ENCODE data around the gene KCND2.

KCND2 gene

GRCh38 chr7:120550494-120551048 is 277.6 kb downstream of the KCND2 start:
- no peaks in the 10 kb centered on the region for H3K36me3 ChIP-seq (replicated peaks in 1 of 2; ENCODE audit: control insufficient read depth in 2 of 2, insufficient read depth in 2 of 2, low read length in 2 of 2)
- no CpG with 5 or more reads among the region's 1 CpG for WGBS, 2 donors (ENCODE audit: extremely low coverage in 2 of 2, insufficient read length in 2 of 2, insufficient replicate concordance in 1 of 2)
- no peaks in the 10 kb centered on the region for H3K79me1 ChIP-seq (ENCODE audit: low read depth, low read length)
- H3K9ac ChIP-seq (ENCODE audit: low read depth, low read length, poor library complexity) = no peak overlapping the region
- H3K18ac ChIP-seq (ENCODE audit: low read length) = no peak overlapping the region
- H3K4ac ChIP-seq (ENCODE audit: low read length) = no peak overlapping the region
- H2BK12ac ChIP-seq (ENCODE audit: low read length) = no peak overlapping the region
- H3K4me1 ChIP-seq (ENCODE audit: control insufficient read depth in 2 of 2, insufficient read depth in 1 of 2, low read depth in 1 of 2, low read length in 2 of 2) = peaks cover 0 to 5% of the 10 kb centered on the region in 2 donors
- no peak overlapping the region for H4K91ac ChIP-seq (ENCODE audit: low read depth, low read length, poor library complexity)
- no peak overlapping the region for H2AK5ac ChIP-seq (ENCODE audit: low read depth, low read length)
- no peak overlapping the region for H2BK5ac ChIP-seq (ENCODE audit: low read length)
- no peak overlapping the region for H3K27ac ChIP-seq (replicated peaks; ENCODE audit: low read length)
- no peaks in the 10 kb centered on the region for H3K27me3 ChIP-seq (ENCODE audit: control insufficient read depth in 3 of 3, insufficient read depth in 3 of 3, low read depth in 1 of 3, low read length in 3 of 3)
- no peaks in the 10 kb centered on the region for H3K9me3 ChIP-seq (replicated peaks in 1 of 2; ENCODE audit: control insufficient read depth in 2 of 2, insufficient read depth in 1 of 2, low read depth in 1 of 2, low read length in 2 of 2)
- no peak for DNase-seq (ENCODE audit: low spot score)
- no peak overlapping the region for H4K8ac ChIP-seq (ENCODE audit: low read depth, low read length)
- no peak overlapping the region for H3K4me3 ChIP-seq (ENCODE audit: low read length in 2 of 2)
- H2BK120ac ChIP-seq (ENCODE audit: low read depth, low read length) = no peak overlapping the region
- no peak overlapping the region for H3K4me2 ChIP-seq (ENCODE audit: insufficient read depth, low read length, poor library complexity, severe bottlenecking)
- no peak overlapping the region for H3K14ac ChIP-seq (ENCODE audit: low read length)
- H3K23ac ChIP-seq (ENCODE audit: low read depth, low read length, poor library complexity) = no peak overlapping the region
- H2AFZ ChIP-seq (ENCODE audit: low read length) = peak overlapping the region; percentile 6
- H2BK15ac ChIP-seq (ENCODE audit: low read length) = no peak overlapping the region

- Histone ChIP-seq H3K14ac (ENCODE audit: low read length) (no peak overlapping the region), H3K4me3 (ENCODE audit: low read length in 2 of 2) (no peak overlapping the region), H3K23ac (ENCODE audit: low read depth, low read length, poor library complexity) (no peak overlapping the region), H3K4me1 (ENCODE audit: control insufficient read depth in 2 of 2, insufficient read depth in 1 of 2, low read depth in 1 of 2, low read length in 2 of 2) (peaks cover 0 to 5% of the 10 kb centered on the region in 2 donors), H4K91ac (ENCODE audit: low read depth, low read length, poor library complexity) (no peak overlapping the region), H3K27me3 (ENCODE audit: control insufficient read depth in 3 of 3, insufficient read depth in 3 of 3, low read depth in 1 of 3, low read length in 3 of 3) (no peaks in the 10 kb centered on the region), H3K9ac (ENCODE audit: low read depth, low read length, poor library complexity) (no peak overlapping the region), H3K18ac (ENCODE audit: low read length) (no peak overlapping the region), H3K27ac (replicated peaks; ENCODE audit: low read length) (no peak overlapping the region), H3K9me3 (replicated peaks in 1 of 2; ENCODE audit: control insufficient read depth in 2 of 2, insufficient read depth in 1 of 2, low read depth in 1 of 2, low read length in 2 of 2) (no peaks in the 10 kb centered on the region), H3K4ac (ENCODE audit: low read length) (no peak overlapping the region), H2BK12ac (ENCODE audit: low read length) (no peak overlapping the region), H2BK5ac (ENCODE audit: low read length) (no peak overlapping the region), H3K36me3 (replicated peaks in 1 of 2; ENCODE audit: control insufficient read depth in 2 of 2, insufficient read depth in 2 of 2, low read length in 2 of 2) (no peaks in the 10 kb centered on the region), H2BK15ac (ENCODE audit: low read length) (no peak overlapping the region), H2AFZ (ENCODE audit: low read length) (no peak overlapping the region), H2BK120ac (ENCODE audit: low read depth, low read length) (no peak overlapping the region), H3K4me2 (ENCODE audit: insufficient read depth, low read length, poor library complexity, severe bottlenecking) (no peak overlapping the region), H2AK5ac (ENCODE audit: low read depth, low read length) (no peak overlapping the region), H4K8ac (ENCODE audit: low read depth, low read length) (no peak overlapping the region), H3K79me1 (ENCODE audit: low read depth, low read length) (no peaks in the 10 kb centered on the region)
- DNase-seq (ENCODE audit: low spot score) = no peak
- WGBS, 2 donors (ENCODE audit: extremely low coverage in 2 of 2, insufficient read length in 2 of 2, insufficient replicate concordance in 1 of 2) = no CpG with 5 or more reads among the region's 1 CpG
Observed at GRCh38 chr7:120553491-120553890, 280.5 kb downstream of the KCND2 start.

GRCh38 chr7:120554960-120555571 is 282.1 kb downstream of the KCND2 start:
- H2AK5ac ChIP-seq (ENCODE audit: low read depth, low read length) = no peak overlapping the region
- no peak overlapping the region for H3K9ac ChIP-seq (ENCODE audit: low read depth, low read length, poor library complexity)
- no peaks in the 10 kb centered on the region for H3K9me3 ChIP-seq (replicated peaks in 1 of 2; ENCODE audit: control insufficient read depth in 2 of 2, insufficient read depth in 1 of 2, low read depth in 1 of 2, low read length in 2 of 2)
- no peak overlapping the region for H3K4me2 ChIP-seq (ENCODE audit: insufficient read depth, low read length, poor library complexity, severe bottlenecking)
- H4K8ac ChIP-seq (ENCODE audit: low read depth, low read length) = no peak overlapping the region
- no peak overlapping the region for H3K23ac ChIP-seq (ENCODE audit: low read depth, low read length, poor library complexity)
- H3K18ac ChIP-seq (ENCODE audit: low read length) = no peak overlapping the region
- H4K91ac ChIP-seq (ENCODE audit: low read depth, low read length, poor library complexity) = no peak overlapping the region
- H3K4me3 ChIP-seq (ENCODE audit: low read length in 2 of 2) = no peak overlapping the region
- H3K36me3 ChIP-seq (replicated peaks in 1 of 2; ENCODE audit: control insufficient read depth in 2 of 2, insufficient read depth in 2 of 2, low read length in 2 of 2) = no peaks in the 10 kb centered on the region
- no peaks in the 10 kb centered on the region for H3K79me1 ChIP-seq (ENCODE audit: low read depth, low read length)
- no peak overlapping the region for H2BK120ac ChIP-seq (ENCODE audit: low read depth, low read length)
- H3K14ac ChIP-seq (ENCODE audit: low read length) = no peak overlapping the region
- H2BK5ac ChIP-seq (ENCODE audit: low read length) = no peak overlapping the region
- no peak overlapping the region for H3K27ac ChIP-seq (replicated peaks; ENCODE audit: low read length)
- peak; percentile 45 for DNase-seq (ENCODE audit: low spot score)
- H2BK15ac ChIP-seq (ENCODE audit: low read length) = no peak overlapping the region
- H2AFZ ChIP-seq (ENCODE audit: low read length) = no peak overlapping the region
- no peaks in the 10 kb centered on the region for H3K27me3 ChIP-seq (ENCODE audit: control insufficient read depth in 3 of 3, insufficient read depth in 3 of 3, low read depth in 1 of 3, low read length in 3 of 3)
- H2BK12ac ChIP-seq (ENCODE audit: low read length) = no peak overlapping the region
- no peak overlapping the region for H3K4ac ChIP-seq (ENCODE audit: low read length)
- peaks cover 0 to 5% of the 10 kb centered on the region in 2 donors for H3K4me1 ChIP-seq (ENCODE audit: control insufficient read depth in 2 of 2, insufficient read depth in 1 of 2, low read depth in 1 of 2, low read length in 2 of 2)

GRCh38 chr7:120564145-120564544 is 291.2 kb downstream of the KCND2 start:
- no peak overlapping the region for H2BK12ac ChIP-seq (ENCODE audit: low read length)
- H4K91ac ChIP-seq (ENCODE audit: low read depth, low read length, poor library complexity) = no peak overlapping the region
- no peak overlapping the region for H3K23ac ChIP-seq (ENCODE audit: low read depth, low read length, poor library complexity)
- no peak overlapping the region for H2BK15ac ChIP-seq (ENCODE audit: low read length)
- no peak overlapping the region for H3K18ac ChIP-seq (ENCODE audit: low read length)
- H2AFZ ChIP-seq (ENCODE audit: low read length) = no peak overlapping the region
- no peak overlapping the region for H2AK5ac ChIP-seq (ENCODE audit: low read depth, low read length)
- no peak overlapping the region for H3K4me2 ChIP-seq (ENCODE audit: insufficient read depth, low read length, poor library complexity, severe bottlenecking)
- H3K27me3 ChIP-seq (ENCODE audit: control insufficient read depth in 3 of 3, insufficient read depth in 3 of 3, low read depth in 1 of 3, low read length in 3 of 3) = no peaks in the 10 kb centered on the region
- no peaks in the 10 kb centered on the region for H3K36me3 ChIP-seq (replicated peaks in 1 of 2; ENCODE audit: control insufficient read depth in 2 of 2, insufficient read depth in 2 of 2, low read length in 2 of 2)
- H3K9ac ChIP-seq (ENCODE audit: low read depth, low read length, poor library complexity) = no peak overlapping the region
- H3K9me3 ChIP-seq (replicated peaks in 1 of 2; ENCODE audit: control insufficient read depth in 2 of 2, insufficient read depth in 1 of 2, low read depth in 1 of 2, low read length in 2 of 2) = no peaks in the 10 kb centered on the region
- H2BK120ac ChIP-seq (ENCODE audit: low read depth, low read length) = no peak overlapping the region
- no peak overlapping the region for H3K4ac ChIP-seq (ENCODE audit: low read length)
- no peaks in the 10 kb centered on the region for H3K79me1 ChIP-seq (ENCODE audit: low read depth, low read length)
- no peak overlapping the region for H4K8ac ChIP-seq (ENCODE audit: low read depth, low read length)
- no peak overlapping the region for H3K14ac ChIP-seq (ENCODE audit: low read length)
- no peak overlapping the region for H3K4me3 ChIP-seq (ENCODE audit: low read length in 2 of 2)
- no CpG with 5 or more reads among the region's 1 CpG for WGBS, 2 donors (ENCODE audit: extremely low coverage in 2 of 2, insufficient read length in 2 of 2, insufficient replicate concordance in 1 of 2)
- no peak for DNase-seq (ENCODE audit: low spot score)
- H2BK5ac ChIP-seq (ENCODE audit: low read length) = no peak overlapping the region
- H3K27ac ChIP-seq (replicated peaks; ENCODE audit: low read length) = no peak overlapping the region
- no peaks in the 10 kb centered on the region for H3K4me1 ChIP-seq (ENCODE audit: control insufficient read depth in 2 of 2, insufficient read depth in 1 of 2, low read depth in 1 of 2, low read length in 2 of 2)

Measured in neuronal stem cell (in vitro differentiated cells).